ENCODE measurements around the gene KIF7. TPM values are rescaled to one million over a fixed set of nuclear protein-coding genes. Genes with fewer than 3 reads are reported as not detected.

KIF7 gene
- polyA plus RNA-seq, 1 donor from 2014 or later: 5.2 TPM

- Histone ChIP-seq H3K36me3 (ENCODE audit: insufficient read depth, low read length) (no peaks in the 10 kb centered on the region), H4K20me1 (ENCODE audit: insufficient read depth) (no peaks in the 10 kb centered on the region), H3K27me3 (ENCODE audit: insufficient read depth, low read depth, low read length) (no peaks in the 10 kb centered on the region), H2AFZ (ENCODE audit: low read depth, low read length) (no peak overlapping the region), H3K9ac (ENCODE audit: low read length) (no peak overlapping the region), H3K9me2 (ENCODE audit: insufficient read depth, low read length) (no peaks in the 10 kb centered on the region), H3K79me2 (replicated peaks; ENCODE audit: insufficient read depth, low read length) (no peaks in the 10 kb centered on the region), H3K9me3 (ENCODE audit: low read length) (no peaks in the 10 kb centered on the region), H3K27ac (ENCODE audit: low read length) (no peak overlapping the region), H3K4me2 (ENCODE audit: low read length) (no peak overlapping the region), H3K4me3 (ENCODE audit: low read length) (no peak overlapping the region), H3F3A (ENCODE audit: insufficient read depth, low read length, poor library complexity, severe bottlenecking) (no peaks in the 10 kb centered on the region)
- TF ChIP-seq TAF1 (IDR thresholded peaks at IDR 0.05; ENCODE audit: low read depth) (no peak), EP300 (conservative IDR thresholded peaks at IDR 0.05; ENCODE audit: poor library complexity, severe bottlenecking) (no peak), SMC3 (conservative IDR thresholded peaks at IDR 0.05; ENCODE audit: poor library complexity) (no peak), POLR2AphosphoS5 (IDR thresholded peaks at IDR 0.05) (no peak), RAD21 (conservative IDR thresholded peaks at IDR 0.05) (no peak), MXI1 (conservative IDR thresholded peaks at IDR 0.05; ENCODE audit: poor library complexity, severe bottlenecking) (no peak), EZH2 (IDR thresholded peaks at IDR 0.05; ENCODE audit: borderline replicate concordance, insufficient read depth, low read length, poor library complexity, severe bottlenecking) (no peak)
- TF ChIP-seq, protein P1, sequence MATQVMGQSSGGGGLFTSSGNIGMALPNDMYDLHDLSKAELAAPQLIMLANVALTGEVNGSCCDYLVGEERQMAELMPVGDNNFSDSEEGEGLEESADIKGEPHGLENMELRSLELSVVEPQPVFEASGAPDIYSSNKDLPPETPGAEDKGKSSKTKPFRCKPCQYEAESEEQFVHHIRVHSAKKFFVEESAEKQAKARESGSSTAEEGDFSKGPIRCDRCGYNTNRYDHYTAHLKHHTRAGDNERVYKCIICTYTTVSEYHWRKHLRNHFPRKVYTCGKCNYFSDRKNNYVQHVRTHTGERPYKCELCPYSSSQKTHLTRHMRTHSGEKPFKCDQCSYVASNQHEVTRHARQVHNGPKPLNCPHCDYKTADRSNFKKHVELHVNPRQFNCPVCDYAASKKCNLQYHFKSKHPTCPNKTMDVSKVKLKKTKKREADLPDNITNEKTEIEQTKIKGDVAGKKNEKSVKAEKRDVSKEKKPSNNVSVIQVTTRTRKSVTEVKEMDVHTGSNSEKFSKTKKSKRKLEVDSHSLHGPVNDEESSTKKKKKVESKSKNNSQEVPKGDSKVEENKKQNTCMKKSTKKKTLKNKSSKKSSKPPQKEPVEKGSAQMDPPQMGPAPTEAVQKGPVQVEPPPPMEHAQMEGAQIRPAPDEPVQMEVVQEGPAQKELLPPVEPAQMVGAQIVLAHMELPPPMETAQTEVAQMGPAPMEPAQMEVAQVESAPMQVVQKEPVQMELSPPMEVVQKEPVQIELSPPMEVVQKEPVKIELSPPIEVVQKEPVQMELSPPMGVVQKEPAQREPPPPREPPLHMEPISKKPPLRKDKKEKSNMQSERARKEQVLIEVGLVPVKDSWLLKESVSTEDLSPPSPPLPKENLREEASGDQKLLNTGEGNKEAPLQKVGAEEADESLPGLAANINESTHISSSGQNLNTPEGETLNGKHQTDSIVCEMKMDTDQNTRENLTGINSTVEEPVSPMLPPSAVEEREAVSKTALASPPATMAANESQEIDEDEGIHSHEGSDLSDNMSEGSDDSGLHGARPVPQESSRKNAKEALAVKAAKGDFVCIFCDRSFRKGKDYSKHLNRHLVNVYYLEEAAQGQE (IDR thresholded peaks at IDR 0.05; ENCODE audit: borderline replicate concordance): no peak
- TF ChIP-seq, protein P2, sequence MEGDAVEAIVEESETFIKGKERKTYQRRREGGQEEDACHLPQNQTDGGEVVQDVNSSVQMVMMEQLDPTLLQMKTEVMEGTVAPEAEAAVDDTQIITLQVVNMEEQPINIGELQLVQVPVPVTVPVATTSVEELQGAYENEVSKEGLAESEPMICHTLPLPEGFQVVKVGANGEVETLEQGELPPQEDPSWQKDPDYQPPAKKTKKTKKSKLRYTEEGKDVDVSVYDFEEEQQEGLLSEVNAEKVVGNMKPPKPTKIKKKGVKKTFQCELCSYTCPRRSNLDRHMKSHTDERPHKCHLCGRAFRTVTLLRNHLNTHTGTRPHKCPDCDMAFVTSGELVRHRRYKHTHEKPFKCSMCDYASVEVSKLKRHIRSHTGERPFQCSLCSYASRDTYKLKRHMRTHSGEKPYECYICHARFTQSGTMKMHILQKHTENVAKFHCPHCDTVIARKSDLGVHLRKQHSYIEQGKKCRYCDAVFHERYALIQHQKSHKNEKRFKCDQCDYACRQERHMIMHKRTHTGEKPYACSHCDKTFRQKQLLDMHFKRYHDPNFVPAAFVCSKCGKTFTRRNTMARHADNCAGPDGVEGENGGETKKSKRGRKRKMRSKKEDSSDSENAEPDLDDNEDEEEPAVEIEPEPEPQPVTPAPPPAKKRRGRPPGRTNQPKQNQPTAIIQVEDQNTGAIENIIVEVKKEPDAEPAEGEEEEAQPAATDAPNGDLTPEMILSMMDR (IDR thresholded peaks at IDR 0.05; ENCODE audit: poor library complexity, severe bottlenecking): no peak
Measured at GRCh38 chr15:89652666-89653065, 2.6 kb downstream of the KIF7 start.

- Histone ChIP-seq H3K4me3 (ENCODE audit: low read length) (no peak overlapping the region), H3F3A (ENCODE audit: insufficient read depth, low read length, poor library complexity, severe bottlenecking) (no peaks in the 10 kb centered on the region), H3K4me2 (ENCODE audit: low read length) (no peak overlapping the region), H3K9me3 (ENCODE audit: low read length) (no peaks in the 10 kb centered on the region), H3K9me2 (ENCODE audit: insufficient read depth, low read length) (no peaks in the 10 kb centered on the region), H3K79me2 (replicated peaks; ENCODE audit: insufficient read depth, low read length) (no peaks in the 10 kb centered on the region), H3K36me3 (ENCODE audit: insufficient read depth, low read length) (no peaks in the 10 kb centered on the region), H3K27me3 (ENCODE audit: insufficient read depth, low read depth, low read length) (no peaks in the 10 kb centered on the region), H4K20me1 (ENCODE audit: insufficient read depth) (no peaks in the 10 kb centered on the region), H3K9ac (ENCODE audit: low read length) (no peak overlapping the region), H2AFZ (ENCODE audit: low read depth, low read length) (no peak overlapping the region), H3K27ac (ENCODE audit: low read length) (no peak overlapping the region)
- TF ChIP-seq EP300 (conservative IDR thresholded peaks at IDR 0.05; ENCODE audit: poor library complexity, severe bottlenecking) (no peak), EZH2 (IDR thresholded peaks at IDR 0.05; ENCODE audit: borderline replicate concordance, insufficient read depth, low read length, poor library complexity, severe bottlenecking) (no peak), TAF1 (IDR thresholded peaks at IDR 0.05; ENCODE audit: low read depth) (no peak), MXI1 (conservative IDR thresholded peaks at IDR 0.05; ENCODE audit: poor library complexity, severe bottlenecking) (no peak), RAD21 (conservative IDR thresholded peaks at IDR 0.05) (no peak), SMC3 (conservative IDR thresholded peaks at IDR 0.05; ENCODE audit: poor library complexity) (no peak), POLR2AphosphoS5 (IDR thresholded peaks at IDR 0.05) (no peak)
- TF ChIP-seq, protein P2 (IDR thresholded peaks at IDR 0.05; ENCODE audit: poor library complexity, severe bottlenecking): no peak
- TF ChIP-seq, protein P1 (IDR thresholded peaks at IDR 0.05; ENCODE audit: borderline replicate concordance): no peak
Measured at GRCh38 chr15:89652131-89652530, 3.1 kb downstream of the KIF7 start.
